ENCODE results near the gene ADGRL2.

ADGRL2 gene

DNA sequence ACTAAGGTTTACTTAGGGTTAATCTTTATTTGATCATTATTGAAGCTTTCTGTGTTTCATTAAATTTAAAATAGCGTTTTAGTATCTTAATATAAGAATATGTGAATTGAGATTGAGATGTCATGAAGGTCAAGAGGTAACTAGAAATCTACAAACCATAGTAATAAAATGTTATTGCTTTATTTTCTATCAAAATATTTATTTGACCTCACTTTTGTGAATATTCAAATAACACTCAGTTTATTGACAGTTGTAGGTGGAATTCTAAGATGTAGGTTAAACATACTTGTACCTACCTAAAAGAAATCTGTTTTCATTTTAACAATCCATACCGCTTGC, 5.7 kb downstream of the ADGRL2 start:
- no peak for DNase-seq (ENCODE audit: low spot score)

DNA sequence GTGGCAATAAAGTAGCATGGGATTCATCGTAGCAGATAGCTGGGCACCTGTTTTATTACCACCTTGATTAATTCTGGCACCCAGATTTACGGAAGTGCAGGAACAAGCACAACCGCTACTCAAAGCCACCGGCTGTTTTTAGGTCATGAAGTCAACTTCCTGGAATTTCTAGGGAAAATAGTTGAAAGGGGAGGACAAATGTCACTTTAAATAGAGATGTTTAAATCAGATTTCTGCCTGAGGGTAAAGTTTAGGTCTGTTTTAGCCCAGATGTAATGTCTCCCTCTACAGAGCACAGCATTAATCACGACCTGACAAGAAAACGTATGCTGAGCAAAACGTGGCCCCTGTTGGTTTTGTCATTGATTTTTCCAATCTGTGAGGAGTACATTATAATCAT, 8.0 kb downstream of the ADGRL2 start:
- no peak for DNase-seq (ENCODE audit: low spot score)

DNA sequence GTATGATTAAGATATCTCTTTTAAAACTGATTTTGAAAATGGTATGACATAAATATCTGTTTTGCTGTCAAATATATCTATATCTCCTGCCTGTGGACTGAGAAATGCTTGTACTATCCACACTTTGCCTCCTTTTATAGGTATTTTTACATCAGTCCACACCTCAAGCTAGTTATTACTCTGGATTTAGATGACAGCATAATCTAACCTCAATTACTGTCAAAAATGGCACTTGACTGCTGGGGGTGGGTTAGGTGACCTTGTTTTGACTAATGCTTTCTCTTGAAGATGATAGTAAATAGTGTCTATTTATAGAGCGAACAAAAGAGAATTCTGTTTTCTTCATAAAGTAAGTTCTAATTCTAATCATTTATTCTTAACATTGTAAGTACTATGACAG, 9.1 kb downstream of the ADGRL2 start:
- no peak for DNase-seq (ENCODE audit: low spot score)

DNA sequence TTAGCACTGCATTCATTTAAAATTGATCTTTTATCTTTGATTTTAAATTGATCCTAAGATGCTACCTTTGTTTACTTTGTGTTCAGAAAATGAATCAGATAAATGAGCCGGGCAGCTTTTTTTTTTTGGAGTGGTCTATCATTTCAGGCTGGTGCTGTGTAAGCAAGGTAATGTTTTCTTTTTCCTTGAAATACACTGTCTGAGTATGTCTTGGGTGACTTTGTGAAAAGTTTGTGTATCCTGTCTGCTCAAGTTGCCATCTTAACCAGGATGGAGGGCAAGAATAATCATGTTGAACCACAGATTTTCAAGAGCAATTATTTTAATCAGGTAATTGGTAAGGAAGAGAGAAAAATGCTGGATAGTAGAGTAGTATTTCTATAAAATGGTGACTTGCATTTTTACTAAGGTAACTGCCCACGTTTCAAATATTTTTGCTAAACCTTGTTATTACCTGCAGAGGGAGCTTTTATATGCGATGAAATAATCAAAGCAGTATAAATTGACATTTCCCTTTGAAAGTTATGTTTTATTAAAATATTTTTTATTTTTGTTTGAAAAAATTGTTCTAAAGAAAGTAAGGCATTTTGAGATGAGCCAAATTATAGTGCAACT, 11.1 kb downstream of the ADGRL2 start:
- no peak for DNase-seq (ENCODE audit: low spot score)

DNA sequence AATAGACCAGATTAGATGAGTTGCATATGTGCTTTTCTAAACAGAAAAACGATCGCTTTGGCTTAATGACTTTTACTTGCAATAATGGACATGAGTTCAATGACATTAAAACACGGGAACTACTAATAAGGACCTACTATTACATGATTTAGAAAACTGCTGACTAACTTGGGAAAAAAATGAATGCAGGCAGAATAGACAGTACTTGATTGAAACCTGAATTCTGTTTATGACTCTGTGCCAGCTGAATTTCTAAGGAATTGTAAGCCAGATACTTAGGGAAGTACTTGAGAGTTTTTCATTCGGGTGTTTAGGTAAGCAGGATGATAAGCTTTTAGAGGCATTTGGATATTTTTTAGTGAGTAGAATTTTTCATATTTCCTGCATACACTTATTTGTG, 12.0 kb downstream of the ADGRL2 start:
- no peak for DNase-seq (ENCODE audit: low spot score)

DNA sequence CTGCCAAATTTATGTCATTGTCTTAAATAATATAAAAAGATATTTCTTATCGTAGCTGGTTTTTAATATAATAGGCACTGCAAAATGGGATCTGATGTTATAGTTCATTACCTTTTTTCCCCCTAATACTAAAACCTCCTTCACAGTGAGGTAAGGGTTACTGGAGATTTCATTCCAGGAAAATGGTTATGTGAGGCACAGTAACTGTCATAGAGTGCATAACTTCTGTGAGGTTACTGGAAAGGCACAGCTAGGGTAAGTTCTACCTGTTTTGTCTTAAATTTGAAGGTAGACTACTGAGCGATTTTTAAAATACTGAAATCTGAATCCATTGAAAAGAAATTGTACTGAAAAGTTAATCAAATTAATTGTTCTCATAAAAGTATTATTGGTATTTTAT, 13.0 kb downstream of the ADGRL2 start:
- DNase-seq (ENCODE audit: low spot score) = no peak

DNA sequence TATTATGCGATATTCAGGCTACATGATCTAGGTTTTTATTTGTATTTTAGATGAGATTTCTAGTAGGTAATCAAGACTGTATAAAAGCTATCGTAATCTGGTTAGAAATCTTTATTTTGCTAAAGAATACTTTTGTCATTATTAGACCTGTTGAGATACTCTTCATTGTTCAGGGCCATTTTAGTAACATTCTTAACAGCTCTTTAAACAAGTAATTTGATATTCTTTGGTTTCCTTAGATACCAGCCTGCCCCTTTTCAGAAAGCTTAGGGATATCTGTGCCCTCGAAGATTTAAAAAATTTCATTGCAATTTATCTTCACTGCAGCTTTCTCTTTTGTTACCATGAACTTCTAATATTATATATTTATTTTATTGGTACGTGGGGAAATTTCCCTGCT, 18.9 kb downstream of the ADGRL2 start:
- DNase-seq (ENCODE audit: low spot score) = no peak

DNA sequence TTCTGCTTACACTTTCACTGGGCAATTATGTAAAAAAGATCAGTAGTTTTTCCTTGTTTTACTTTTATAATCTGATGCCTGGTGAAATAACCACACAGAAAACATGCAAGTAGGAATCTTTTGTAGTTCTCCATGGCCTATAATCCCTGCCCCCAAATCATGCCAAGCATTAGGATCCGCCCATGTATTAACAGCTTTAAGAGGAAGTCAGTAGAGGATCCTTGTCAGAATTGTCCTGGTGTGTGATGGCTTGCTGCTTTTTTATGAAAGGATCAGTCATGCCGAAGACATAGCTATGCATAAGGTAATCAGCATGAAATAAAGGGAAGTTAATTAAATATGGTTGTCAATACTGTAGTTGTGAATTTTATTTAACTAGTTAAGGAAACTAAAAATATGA, 20.0 kb downstream of the ADGRL2 start:
- no peak for DNase-seq (ENCODE audit: low spot score)

DNA sequence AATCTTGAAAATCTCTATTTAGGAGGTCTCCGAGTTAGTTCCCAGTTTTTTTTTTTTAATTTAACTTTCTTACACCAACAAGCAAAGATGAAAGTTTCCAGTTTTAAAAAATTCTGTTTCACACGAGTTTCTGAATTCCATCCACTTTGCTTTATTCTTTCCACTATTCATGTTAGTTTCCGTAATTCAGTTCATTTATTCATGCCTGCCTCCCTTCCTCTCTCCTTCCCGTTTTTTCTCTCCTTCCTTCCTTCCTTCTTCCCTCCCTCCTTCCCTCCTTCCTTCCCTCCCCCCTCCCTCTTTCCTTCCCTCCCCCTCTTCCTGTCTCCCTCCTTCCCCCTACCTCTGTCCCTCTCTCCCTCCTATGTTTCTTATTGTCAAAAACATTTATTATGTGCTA, 22.3 kb downstream of the ADGRL2 start:
- DNase-seq (ENCODE audit: low spot score) = no peak

DNA sequence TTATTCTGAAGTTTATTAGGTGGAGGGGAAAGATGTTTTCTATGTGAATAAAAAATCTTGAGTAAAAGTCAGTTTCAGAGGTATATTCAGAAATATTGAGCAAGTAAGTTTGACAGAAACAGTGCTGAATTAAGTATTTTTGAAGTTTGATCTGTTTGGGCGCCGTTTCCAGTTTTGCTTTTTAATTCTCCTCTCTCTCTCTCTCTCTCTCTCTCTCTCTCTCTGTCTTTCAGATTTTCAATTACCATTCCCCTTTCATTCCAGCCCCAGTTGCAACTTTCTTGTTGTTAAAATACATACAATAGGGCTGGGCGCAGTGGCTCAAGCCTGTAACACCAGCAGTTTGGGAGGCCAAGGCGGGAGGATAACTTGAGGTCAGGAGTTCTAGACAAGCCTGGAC, 24.0 kb downstream of the ADGRL2 start:
- DNase-seq (ENCODE audit: low spot score) = no peak

DNA sequence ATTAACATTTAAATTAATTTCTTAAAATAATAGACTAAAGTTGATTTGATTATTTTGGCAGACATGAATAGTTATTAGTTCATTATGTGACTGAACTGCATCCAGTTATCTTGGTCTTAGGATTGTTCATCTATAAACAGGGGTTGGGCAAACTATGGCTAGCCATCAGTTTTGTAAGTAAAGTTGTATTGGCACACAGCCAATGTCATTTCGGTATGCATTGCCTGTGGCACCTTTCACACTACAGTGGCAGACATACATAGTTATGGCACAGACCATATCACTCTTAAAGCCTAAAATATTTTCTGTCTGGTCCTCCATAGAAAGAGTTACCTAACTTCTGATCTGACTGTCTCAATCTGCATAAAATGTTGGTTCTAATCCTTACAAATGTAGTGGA, 27.2 kb downstream of the ADGRL2 start:
- DNase-seq (ENCODE audit: low spot score) = no peak

DNA sequence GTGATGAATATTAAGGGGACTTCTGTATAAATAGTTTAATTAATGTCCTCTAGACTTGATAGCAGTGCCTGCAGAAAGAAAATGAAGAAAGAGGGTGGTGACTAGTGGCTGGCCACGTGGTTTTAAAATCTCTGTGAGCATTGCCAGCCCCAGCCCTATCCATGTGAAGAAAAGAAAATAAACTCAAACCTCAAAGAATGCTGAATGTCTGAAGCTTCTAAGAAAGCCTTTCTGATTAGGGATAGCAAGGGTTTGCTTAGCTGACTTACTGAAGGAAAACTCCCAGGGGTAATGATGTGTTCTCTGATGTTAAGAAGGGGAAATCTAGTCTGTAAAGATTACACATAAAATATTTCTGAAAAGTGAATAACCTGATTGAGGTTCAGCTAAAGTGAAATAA, 31.8 kb downstream of the ADGRL2 start:
- DNase-seq (ENCODE audit: low spot score) = no peak

DNA sequence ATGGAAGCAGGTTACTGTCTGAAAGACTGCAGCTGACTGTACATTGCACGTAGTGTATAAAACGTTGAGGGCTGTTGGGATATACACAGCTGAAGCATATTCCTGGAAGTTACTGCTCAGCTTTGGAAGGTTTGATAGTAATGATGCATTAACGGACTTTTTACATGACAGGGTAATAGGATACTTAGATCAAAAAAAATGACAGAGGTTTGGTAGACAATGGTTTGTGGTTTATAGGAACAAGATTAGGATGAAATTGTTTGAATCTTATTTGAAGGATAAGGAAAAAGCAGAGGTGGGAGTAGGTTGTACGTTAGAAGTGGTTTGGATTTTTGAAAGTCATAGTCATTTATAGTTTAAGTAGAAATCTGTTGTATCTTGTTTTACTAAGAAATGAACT, 33.0 kb downstream of the ADGRL2 start:
- DNase-seq (ENCODE audit: low spot score) = no peak

DNA sequence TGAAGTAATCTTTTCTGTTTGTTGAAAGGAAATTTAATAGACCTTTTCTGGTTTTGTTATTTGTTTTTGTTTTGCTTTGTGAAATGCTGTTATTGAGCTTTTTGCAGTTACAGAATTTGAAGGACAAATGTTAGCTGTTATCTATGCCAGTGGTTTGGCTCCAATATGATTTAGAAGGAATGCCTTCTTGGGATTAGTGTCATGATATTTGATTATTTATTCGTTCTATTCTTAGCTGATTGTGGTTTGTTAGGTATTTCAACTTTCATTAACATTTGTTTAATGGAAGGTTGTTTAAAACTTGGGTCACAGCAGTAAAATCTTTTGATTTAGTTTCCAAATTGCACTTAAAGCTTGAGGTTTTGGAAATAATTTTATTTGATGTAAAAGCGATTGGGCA, 33.5 kb downstream of the ADGRL2 start:
- DNase-seq (ENCODE audit: low spot score) = no peak

DNA sequence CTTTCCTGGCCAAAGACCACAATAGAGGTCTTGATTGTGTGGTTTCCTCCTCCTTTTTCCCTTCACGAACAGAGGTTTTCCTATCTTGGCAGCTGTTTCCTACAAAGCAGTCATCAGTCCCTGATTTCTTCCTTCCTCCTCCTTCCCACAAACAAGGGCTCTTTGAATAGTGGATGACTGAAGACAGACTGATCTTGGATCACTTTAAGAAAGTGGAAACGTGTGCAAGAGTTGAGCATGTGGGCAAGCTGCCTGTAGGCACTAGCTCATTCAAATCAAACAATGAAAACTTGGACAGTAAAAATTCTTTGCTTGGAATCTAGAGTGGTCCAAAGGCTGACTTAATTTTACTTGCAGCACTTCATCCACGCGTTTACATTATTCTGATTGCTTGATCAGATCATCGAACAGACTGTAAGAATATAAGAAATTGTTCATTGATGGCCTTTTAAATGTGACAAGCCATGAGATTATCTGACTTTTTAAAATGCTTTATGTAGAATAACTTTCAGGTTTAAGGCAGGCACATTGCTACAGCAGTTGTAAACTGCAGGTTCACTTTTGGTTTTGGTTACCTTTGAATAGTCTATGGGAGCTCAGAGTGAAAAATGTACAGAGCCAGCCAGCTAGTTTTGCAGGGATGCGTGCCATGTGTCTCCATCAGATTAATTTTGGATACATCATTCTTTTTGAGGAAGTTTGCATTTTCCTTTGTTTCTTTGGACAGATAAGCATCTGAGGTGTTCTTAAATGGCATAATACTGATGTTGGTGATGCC, 34.4 kb downstream of the ADGRL2 start:
- DNase-seq (ENCODE audit: low spot score) = no peak

DNA sequence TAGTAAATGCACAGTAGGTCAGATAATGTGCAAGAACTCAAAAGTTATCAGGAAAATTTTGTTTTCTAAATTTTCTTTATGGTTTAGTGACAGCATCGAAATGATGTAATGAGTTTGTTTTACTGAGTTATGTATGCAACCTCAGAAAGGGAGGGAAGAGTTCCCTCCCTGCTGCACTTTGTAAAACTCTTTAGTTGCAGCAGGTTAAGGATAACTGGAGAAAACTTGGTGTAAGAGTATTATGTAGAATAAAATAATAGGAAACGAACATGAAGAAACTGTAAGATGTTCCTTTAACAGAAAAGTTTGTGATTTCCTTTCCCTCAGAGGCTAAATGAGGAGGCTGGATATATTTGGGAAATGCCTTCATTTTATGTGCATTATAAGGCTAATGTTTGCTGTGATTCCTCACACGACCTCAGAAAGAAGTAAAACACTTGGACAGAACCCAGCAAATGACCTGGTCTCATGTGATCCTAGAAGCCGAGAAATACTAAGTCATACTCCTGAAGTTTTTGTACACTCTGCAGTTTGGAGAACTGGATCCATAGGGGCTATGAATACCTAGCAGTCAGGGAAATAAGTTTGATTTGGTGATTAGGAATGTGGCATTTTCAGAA, 35.4 kb downstream of the ADGRL2 start:
- DNase-seq (ENCODE audit: low spot score) = no peak

DNA sequence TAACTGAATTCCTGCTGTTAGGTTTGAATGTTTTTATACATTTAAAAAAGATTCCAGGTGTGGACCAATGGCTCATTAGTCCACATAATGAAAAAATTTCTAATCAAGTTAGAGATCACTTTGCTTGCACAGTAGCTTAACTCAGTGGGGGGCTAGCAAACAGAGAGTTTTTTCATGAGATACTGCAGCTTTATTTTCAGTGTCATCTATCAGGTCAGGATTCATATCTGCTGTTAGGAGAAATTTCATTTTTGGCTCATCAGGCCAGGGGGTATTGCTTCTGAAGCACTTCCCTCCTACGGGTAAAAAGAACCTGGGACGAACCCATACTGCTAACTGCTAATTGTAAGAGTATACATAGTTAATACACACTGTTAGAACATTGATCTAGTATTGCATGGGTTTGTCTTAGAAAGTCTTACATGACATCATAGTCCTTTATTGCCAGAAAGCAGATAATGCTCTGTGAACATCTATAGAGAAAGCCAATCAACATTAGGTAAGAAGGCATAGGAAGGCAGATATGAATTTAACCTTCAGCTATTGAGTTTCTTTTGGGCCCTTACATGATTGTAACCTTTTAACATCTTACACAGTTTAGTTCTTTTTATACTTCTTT, 38.0 kb downstream of the ADGRL2 start:
- DNase-seq (ENCODE audit: low spot score) = no peak

DNA sequence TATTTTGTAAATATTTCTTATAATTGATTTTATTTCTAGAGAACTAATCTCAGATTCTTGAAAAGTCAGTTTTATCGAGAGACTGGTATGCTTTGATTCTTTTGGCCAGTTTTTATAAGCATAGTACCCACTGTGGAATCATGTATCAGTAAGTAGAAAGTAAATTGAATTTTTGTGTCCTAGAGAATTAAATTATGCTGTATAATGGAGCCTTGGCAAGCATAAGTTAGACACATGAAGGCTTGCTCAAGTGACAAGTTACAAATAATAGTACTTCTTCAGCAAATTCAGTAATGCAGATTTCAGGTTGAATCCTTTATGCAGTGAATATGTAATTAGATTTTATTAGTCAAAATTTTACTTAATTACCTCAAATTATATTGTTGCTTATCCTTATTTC, 40.1 kb downstream of the ADGRL2 start:
- DNase-seq (ENCODE audit: low spot score) = no peak

DNA sequence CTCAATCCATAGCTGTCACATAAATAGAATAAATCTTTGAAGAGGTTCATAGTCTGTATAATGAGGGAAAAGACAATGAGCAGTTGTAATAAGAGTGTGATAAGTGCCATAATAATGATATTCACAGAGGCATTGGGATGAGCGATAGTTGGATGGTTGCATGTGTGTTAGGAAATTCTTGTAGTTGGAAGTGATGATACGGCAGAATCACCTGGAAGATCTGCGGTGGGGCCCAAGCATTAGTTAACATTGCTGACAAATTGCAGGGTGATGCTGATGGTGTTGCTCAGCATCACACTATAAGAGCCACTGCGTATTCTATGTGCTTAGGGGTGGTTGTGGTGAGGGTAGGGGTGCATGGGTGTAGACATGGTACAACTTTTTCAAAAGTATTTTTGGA, 41.1 kb downstream of the ADGRL2 start:
- DNase-seq (ENCODE audit: low spot score) = no peak

DNA sequence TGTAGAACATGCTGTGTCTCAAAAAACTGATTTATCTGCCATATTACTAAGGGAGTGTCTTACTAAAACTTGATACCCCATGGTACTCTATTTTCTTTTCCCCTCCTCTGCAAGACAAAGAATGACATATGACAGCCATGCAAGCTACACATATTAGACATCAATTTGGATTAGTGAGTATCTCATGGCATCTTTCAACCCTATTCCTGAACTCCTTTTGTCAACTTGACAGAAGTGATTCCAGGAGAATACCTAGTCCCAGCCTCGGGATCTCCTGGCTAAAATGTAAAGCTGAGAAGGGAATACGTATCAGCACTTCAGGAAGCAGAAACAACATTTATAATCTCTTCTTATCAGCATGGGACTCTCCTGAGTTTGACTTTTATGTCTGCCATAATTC, 43.7 kb downstream of the ADGRL2 start:
- DNase-seq (ENCODE audit: low spot score) = no peak

DNA sequence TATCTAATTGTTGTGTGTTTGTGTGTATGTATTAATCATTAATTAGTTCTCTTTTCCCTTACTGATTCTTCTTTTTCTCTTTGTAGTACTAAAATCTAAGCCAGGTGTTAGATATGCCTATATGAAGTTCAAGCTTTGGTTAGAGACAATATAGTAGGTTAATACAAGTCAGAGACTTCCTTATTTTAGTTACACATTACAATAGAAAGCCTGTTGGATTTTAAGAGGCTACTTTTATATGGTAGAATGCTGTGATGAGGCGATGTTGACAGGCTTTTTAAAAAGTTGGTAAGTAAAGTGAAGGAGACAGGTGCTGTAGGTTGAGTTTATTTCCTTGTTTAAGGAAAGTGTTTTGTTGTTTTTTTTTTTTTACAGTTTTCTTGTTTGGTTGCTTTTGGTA, 45.9 kb downstream of the ADGRL2 start:
- DNase-seq (ENCODE audit: low spot score) = no peak

DNA sequence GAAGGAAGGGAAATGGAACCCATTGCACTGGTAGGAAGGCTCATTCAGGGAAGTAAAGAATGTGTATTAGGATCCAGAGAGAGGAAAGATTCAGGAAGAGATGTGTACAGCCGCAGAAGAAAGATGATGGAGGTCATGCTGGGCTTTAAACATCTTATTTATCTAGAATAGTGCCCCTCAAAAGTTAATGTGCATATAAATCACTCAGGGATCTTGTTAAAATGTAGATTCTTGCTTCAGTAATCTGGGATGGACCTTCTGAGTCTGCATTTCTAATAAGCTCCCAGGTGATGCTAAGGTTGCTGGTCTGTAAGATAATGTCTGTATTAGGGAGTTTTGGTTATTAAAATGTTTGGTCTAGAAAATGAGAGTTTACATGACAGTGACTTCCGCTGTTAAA, 46.3 kb downstream of the ADGRL2 start:
- DNase-seq (ENCODE audit: low spot score) = no peak

DNA sequence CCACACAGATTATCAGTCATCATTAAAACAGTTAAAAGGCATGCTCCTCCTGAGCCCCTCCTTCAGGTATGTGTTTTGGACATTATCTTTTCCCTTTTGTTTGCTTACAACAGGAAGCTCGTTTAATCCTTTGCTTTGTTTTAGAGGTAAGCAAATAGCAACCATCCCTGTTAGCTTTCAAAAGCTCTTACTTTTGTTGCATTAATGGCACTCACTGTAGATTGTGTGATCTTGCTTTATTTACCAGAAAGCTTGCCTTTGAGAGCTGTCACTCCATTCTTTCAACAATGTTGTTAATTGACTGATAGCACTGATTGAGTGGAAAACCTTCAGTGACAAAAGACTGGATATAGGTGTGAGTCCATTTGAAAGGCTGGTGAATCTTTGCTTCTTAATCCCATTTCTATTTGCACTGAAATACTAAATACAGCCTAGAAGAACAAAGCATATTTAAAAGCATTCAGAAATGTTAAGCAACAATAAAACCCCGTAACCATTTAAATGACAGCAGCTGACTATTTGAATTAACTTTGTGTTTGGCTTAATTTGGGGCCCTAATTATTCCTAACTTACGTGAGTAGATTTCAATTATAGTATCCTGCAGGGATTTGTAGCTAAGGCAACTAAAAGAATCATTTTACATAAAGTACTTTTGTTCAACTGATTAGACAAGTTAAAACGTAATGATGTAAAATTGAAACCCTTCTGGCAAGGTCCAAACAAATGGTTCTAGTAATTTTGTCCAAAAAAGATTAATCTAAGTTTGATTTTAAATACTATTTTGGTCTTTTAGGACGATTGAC, 48.3 kb downstream of the ADGRL2 start:
- DNase-seq (ENCODE audit: low spot score) = no peak

All from hematopoietic multipotent progenitor cell treated with erythropoietin and hydrocortisone succinate and interleukin-3 and kit ligand, for 15 days (in vitro differentiated cells).